GM18951 (cell line): ENCODE results near the gene RNF126.
"Not testable (repeated sequence)": the region's sequence is repeated elsewhere in the genome, so short reads cannot be mapped to it uniquely, and the experiment has no call there.

Experiments
- POLR2A ChIP-seq: IDR thresholded peaks from 4 replicates; pipeline ENCODE4 v1.6.1; 2011; ENCODE audit warnings: mild to moderate bottlenecking; ENCODE audit not compliant: insufficient read length, insufficient read depth; ENCODE audit errors: extremely low read depth
- in situ Hi-C: fragments of 300-500 bp; cut with MboI; formaldehyde crosslinking; loops from one replicate; pipeline ENCODE4 v1.12.0; 2022; ENCODE audit warnings: low sequenced_read_pairs, mixed read lengths, inconsistent platforms; ENCODE audit not compliant: unreplicated experiment

Gene RNF126

DNA sequence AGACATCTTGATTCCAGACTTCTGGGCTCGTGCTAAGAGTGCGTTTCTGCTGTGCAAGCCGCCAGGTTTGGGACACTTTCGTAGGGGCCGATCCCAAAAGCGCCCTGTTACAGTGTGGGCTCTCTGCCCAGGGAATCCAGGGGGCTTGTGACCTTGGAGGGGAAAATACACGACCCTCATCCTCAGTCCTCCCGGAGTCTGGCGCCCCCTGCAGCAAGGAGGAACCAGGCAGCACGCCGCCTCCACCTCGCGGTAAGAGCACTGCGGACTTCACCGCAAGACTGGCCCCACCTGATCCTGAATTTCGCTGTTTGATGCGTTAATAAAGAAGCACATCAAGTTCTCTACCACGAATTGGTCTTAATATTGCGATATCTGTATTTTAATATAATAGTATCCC is 34.8 kb downstream of the RNF126 start:
- in situ Hi-C loops, result no loop called here
- no peak for TF ChIP-seq POLR2A

DNA sequence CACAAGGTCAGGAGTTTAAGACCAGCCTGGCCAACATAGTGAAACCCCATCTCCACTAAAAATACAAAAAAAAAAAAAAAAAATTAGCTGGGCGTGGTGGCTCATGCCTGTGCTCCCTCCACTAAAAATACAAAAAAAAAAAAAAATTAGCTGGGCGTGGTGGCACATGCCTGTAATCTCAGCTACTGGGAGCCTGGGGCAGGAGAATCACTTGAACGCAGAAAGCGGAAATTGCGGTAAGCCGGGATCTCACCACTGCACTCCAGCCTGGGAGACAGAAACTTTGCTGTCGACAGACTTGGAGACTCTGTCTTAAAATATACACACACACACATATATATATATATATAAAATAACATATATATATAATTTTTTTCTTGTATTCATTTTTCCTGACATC is 36.4 kb downstream of the RNF126 start:
- in situ Hi-C loops, result not testable (repeated sequence)

DNA sequence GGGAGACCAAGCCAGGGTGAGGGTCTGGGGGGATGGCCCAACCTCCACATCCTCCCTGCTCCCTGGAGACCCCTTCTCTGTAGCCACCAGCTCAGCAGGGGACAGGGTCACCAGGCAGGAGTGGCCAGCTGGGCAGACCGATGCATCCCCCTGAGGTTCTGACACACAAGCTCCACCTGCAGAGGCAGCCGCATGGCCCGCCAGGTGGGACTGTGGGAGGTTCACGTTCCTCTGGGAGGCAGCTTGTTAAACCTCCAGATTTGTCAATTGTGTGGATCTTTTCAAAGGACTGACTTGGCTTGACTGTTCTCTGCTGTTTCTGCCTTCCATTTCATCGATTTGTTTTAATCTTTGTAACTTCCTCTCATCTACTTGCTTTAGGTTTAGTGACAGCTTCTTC is 37.8 kb downstream of the RNF126 start:
- in situ Hi-C loops, result no loop called here
- no peak for TF ChIP-seq POLR2A

GRCh38 chr19:624433-625109 is 38.4 kb downstream of the RNF126 start:
- in situ Hi-C loops, result no loop called here
- TF ChIP-seq POLR2A, result no peak

DNA sequence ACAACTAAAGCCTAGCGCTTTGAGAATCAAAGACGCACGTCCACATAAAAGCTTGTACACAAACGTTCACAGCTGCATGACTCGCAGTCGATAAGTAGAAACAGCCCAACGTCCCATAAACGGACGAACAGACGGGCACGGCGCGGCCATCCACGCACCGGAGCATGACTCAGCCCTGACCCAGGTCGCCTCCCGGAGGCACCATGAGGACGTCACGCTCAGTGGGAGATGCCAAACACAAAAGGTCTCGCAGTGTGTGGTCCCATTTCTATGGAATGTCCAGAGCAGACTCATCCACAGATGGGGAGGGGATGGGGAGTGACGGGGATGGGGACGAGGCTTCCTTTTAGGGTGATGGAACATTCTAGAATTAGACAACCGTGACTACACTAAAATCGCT is 39.0 kb downstream of the RNF126 start:
- TF ChIP-seq POLR2A, result no peak
- in situ Hi-C loops, result no loop called here

DNA sequence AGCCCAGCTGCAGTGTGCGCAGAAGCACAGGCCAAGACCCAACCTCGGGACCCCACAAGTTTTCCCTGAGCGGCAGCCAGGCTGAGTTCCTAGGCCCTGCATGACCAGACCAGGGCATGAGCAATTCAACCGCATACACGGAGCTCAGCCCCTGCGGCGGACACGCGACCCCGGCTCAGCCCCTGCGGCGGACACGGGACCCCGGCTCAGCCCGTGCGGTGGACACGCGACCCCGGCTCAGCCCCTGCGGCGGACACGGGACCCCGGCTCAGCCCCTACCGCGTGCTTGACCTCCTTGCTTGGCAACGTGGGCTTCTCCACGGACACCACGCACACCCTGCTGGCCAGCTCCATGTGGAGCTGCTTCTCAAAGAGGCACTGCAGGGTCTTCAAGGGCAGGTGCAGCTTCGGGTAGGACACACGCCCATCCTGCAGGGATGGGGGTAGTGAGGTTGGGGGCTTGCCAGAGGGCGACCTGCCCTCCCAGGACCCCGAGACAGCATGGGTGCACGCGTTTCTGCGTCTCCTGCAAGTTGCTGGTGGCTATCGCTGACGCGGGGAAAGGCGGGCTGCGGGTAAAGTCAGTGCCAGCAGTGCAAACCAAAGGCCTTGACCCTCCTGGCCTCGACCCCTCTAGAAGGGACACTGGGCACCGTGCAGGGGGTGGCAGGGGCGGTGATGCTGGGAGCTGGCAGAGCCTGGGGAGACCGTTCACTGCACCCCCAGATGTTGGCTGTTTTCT is 39.7 kb downstream of the RNF126 start:
- in situ Hi-C loops, result no loop called here
- TF ChIP-seq POLR2A, result no peak

- TF ChIP-seq POLR2A, result no peak
- in situ Hi-C loops, result no loop called here
Measured at GRCh38 chr19:622666-623065, 40.3 kb downstream of the RNF126 start.

GRCh38 chr19:621819-622218 is 41.2 kb downstream of the RNF126 start:
- in situ Hi-C loops, result no loop called here
- no peak for TF ChIP-seq POLR2A

DNA sequence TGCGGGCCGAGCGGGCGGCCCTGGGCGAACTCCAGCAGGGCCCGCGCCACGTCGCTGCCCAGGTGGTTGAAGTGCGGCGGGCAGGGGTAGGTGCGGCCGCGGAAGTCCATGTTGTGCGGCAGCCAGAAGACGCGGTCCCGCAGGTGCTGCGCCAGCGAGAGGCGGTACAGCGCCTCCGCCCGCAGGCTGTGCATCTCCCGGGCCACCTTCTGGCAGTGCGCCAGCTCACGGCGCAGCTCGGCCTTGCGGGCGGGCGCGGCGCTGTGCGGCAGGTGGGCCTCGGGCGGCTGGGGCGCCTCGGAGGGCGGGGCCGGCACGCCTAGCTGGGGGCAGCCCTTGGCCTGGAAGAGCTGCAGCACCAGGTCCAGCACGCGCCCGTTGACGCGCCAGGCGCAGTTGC is 41.8 kb downstream of the RNF126 start:
- in situ Hi-C loops, result not testable (repeated sequence)

DNA sequence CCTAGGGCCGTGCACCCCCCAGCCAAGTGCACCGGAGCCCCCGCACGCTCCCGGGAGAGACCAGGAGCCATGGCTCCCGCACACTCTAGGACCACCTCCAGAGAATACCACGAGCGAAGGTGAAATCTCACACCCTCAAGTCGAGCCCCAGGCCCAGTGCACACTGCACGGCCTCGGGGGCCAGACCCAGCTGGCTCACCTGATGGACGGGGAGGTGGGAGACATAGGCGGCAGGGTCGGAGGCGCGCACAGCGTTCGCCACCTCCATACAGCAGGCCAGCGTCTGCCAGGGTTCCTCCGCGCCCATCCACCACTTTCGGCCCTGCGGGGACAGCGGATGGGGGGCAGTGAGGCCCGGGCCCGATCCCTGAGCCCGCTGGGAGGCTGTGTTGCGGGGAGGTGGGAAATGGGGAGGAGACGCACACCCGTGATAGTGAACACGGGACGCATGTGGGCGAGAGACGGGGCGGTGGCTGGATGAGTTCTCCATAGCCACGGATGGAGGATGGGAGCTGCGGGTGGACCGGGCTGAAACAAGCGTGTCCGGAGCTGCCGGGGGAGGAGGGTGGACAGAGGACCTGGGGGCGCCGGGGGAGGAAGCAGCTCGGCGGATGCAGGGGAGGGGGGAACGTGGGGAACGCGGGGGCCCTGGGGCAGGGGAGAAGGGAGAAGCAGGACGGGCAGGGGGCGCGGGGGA is 42.7 kb downstream of the RNF126 start:
- no peak for TF ChIP-seq POLR2A
- in situ Hi-C loops, result no loop called here

DNA sequence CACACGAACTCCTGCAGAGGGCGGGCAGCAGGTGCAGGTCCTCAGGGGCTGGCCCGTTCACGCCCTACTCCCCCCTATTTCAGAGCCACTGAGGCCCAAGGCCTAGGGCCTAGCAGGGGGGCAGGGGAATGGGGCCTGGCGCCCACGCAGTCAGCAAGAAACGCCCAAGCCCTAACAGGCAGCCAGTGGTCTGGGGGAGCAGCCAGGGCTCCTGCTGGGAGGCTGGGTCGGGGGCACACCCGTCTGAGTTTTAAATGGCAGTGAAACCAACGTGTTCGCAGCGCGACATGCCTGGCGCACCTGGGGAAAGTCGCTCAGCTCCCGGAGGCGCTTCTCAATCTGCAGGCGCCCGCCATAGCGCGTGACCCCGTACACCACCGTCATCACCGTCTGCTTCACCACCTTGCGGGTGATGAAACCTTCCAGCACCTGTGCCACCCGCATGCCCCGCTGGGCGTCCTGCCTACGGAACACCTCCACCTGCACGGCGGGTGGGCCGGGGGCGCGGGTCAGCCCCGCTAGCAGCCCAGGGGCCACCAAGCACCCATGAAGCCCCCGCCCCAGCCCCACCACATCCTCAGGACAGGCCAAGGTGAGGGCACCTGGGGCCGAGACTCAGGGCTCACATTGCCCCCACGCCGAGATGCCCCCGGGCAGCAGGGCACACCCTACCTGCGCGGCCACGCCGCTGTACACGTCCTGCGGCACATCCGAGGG is 43.6 kb downstream of the RNF126 start:
- TF ChIP-seq POLR2A, result no peak
- in situ Hi-C loops, result no loop called here

DNA sequence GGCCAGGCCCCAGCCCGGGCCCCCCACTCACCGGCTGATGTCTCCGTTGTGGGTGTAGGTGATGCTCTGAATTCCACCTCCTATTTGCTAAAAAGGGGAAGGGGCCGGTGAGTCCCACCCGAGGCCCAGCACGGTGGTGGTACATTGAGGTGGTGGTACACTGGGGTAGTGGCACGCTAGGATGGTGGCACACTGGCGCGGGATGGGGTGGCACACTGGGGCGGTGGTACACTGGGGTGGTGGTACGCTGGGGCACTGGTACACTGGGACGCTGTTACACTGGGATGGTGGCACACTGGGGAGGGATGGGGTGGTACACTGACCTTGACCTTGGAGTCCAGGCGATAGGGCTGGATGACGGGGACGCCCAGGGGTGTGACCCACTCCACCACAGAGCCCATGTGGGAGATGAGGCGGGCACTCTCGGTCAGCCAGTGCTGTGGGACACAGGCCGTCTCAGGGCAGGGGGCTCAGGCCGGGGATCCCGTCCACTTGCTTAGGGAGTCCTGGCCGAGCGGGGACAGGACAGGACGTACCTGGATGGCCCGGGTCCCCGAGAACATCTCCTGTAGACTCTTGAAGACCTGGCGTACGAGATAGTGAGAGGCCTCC is 44.2 kb downstream of the RNF126 start:
- no peak for TF ChIP-seq POLR2A
- in situ Hi-C loops, result no loop called here

- in situ Hi-C loops, result no loop called here
- no peak for TF ChIP-seq POLR2A
Measured at GRCh38 chr19:618247-618619, 44.8 kb downstream of the RNF126 start.
